Stimulated activated naive CD8-positive, alpha-beta T cell treated with anti-CD3 and anti-CD28 coated beads, Interleukin-15, amount 100 ng/mL, for 72 hours (primary cell): ENCODE results near the gene TMEM183A.

Experiments used
- ATAC-seq: fragments of 150-1000 bp; cut with Tn5 transposase; 2 replicates; pipeline ENCODE4 v1.10.0; 2021; ENCODE audit warnings: mild to moderate bottlenecking, moderate library complexity
- DNase-seq, 2 donors: peaks; one replicate each; pipeline ENCODE4 v3.0.0; 2021 to 2022
- H3K27ac Mint-ChIP-seq, 2 donors: one replicate each; pipeline ENCODE4 v1.8.0; 2022; ENCODE audit warnings: mild to moderate bottlenecking in 2 of 2, mixed read lengths in 2 of 2, moderate library complexity in 2 of 2
- H3K27me3 Mint-ChIP-seq: one replicate; pipeline ENCODE4 v1.8.0; 2022; ENCODE audit warnings: mixed read lengths
- H3K4me1 Mint-ChIP-seq: one replicate; pipeline ENCODE4 v1.8.0; 2022; ENCODE audit warnings: mild to moderate bottlenecking, mixed read lengths
- H3K4me3 Mint-ChIP-seq, 2 donors: one replicate each; pipeline ENCODE4 v1.8.0; 2022; ENCODE audit warnings: mild to moderate bottlenecking in 2 of 2, mixed read lengths in 2 of 2, moderate library complexity in 1 of 2
- H3K9me3 Mint-ChIP-seq, 2 donors: one replicate each; pipeline ENCODE4 v1.8.0; 2022; ENCODE audit warnings: mixed read lengths in 2 of 2

Gene TMEM183A

GRCh38 chr1:203058676-203058935 is 51.4 kb downstream of the TMEM183A start:
- ATAC-seq (no peak), DNase-seq (no peak)
- H3K9me3 Mint-ChIP-seq, result no peaks in the 10 kb centered on the region
- H3K27me3 Mint-ChIP-seq, result no peaks in the 10 kb centered on the region
- H3K27ac Mint-ChIP-seq, result no peak overlapping the region
- no peaks in the 10 kb centered on the region for H3K4me1 Mint-ChIP-seq
- H3K4me3 Mint-ChIP-seq, result no peak overlapping the region

GRCh38 chr1:203059485-203059884 is 52.3 kb downstream of the TMEM183A start:
- H3K4me3 Mint-ChIP-seq, result no peak overlapping the region
- no peaks in the 10 kb centered on the region for H3K27me3 Mint-ChIP-seq
- H3K9me3 Mint-ChIP-seq, result no peaks in the 10 kb centered on the region
- peak overlapping the region in 1 of 2 donors; percentile 29 for H3K27ac Mint-ChIP-seq
- ATAC-seq (no peak), DNase-seq (no peak)
- H3K4me1 Mint-ChIP-seq, result no peaks in the 10 kb centered on the region

GRCh38 chr1:203060115-203060514 is 52.9 kb downstream of the TMEM183A start:
- Mint-ChIP-seq H3K4me1 (no peaks in the 10 kb centered on the region), H3K9me3 (no peaks in the 10 kb centered on the region), H3K27me3 (no peaks in the 10 kb centered on the region), H3K27ac (no peak overlapping the region), H3K4me3 (no peak overlapping the region)
- DNase-seq, result no peak
- no peak for ATAC-seq

GRCh38 chr1:203063287-203063686 is 56.1 kb downstream of the TMEM183A start:
- Mint-ChIP-seq H3K4me3 (no peak overlapping the region), H3K27ac (no peak overlapping the region), H3K27me3 (no peaks in the 10 kb centered on the region), H3K9me3 (no peaks in the 10 kb centered on the region), H3K4me1 (no peaks in the 10 kb centered on the region)
- ATAC-seq (no peak), DNase-seq (no peak)

- DNase-seq (no peak), ATAC-seq (no peak)
- no peak overlapping the region for H3K4me3 Mint-ChIP-seq
- H3K27me3 Mint-ChIP-seq, result no peaks in the 10 kb centered on the region
- no peak overlapping the region for H3K27ac Mint-ChIP-seq
- H3K4me1 Mint-ChIP-seq, result no peaks in the 10 kb centered on the region
- H3K9me3 Mint-ChIP-seq, result no peaks in the 10 kb centered on the region
Observed at GRCh38 chr1:203065191-203065590, 58.0 kb downstream of the TMEM183A start.

- no peaks in the 10 kb centered on the region for H3K27me3 Mint-ChIP-seq
- no peak overlapping the region for H3K27ac Mint-ChIP-seq
- no peak overlapping the region for H3K4me3 Mint-ChIP-seq
Observed at GRCh38 chr1:203065986-203066385, 58.8 kb downstream of the TMEM183A start.

GRCh38 chr1:203066965-203067364 is 59.8 kb downstream of the TMEM183A start:
- Mint-ChIP-seq H3K27ac (peak overlapping the region in 1 of 2 donors; percentile 4), H3K4me3 (no peak overlapping the region), H3K27me3 (no peaks in the 10 kb centered on the region), H3K9me3 (no peaks in the 10 kb centered on the region), H3K4me1 (no peaks in the 10 kb centered on the region)
- DNase-seq, result no peak
- ATAC-seq, result no peak

More at GRCh38 chr1:203065986-203066385, 58.8 kb downstream of the TMEM183A start:
- ATAC-seq, result no peak
- Mint-ChIP-seq H3K9me3 (no peaks in the 10 kb centered on the region), H3K4me1 (no peaks in the 10 kb centered on the region)
- DNase-seq, result no peak

- ATAC-seq, result no peak
- peaks cover 15% of the 10 kb centered on the region for H3K27me3 Mint-ChIP-seq
- H3K9me3 Mint-ChIP-seq, result no peaks in the 10 kb centered on the region
- no peak for DNase-seq
- no peaks in the 10 kb centered on the region for H3K4me1 Mint-ChIP-seq
- peak overlapping the region in 1 of 2 donors; percentile 40 for H3K27ac Mint-ChIP-seq
- no peak overlapping the region for H3K4me3 Mint-ChIP-seq
Observed at GRCh38 chr1:203069030-203069747, 62.0 kb downstream of the TMEM183A start.

GRCh38 chr1:203072002-203072602 is 64.9 kb downstream of the TMEM183A start:
- Mint-ChIP-seq H3K27me3 (peaks cover 41% of the 10 kb centered on the region), H3K4me1 (peaks cover 6% of the 10 kb centered on the region), H3K9me3 (no peaks in the 10 kb centered on the region), H3K27ac (no peak overlapping the region), H3K4me3 (no peak overlapping the region)
- ATAC-seq (no peak), DNase-seq (no peak)

- H3K4me3 Mint-ChIP-seq, result no peak overlapping the region
- H3K4me1 Mint-ChIP-seq, result peaks cover 6% of the 10 kb centered on the region
- ATAC-seq (no peak), DNase-seq (no peak)
- peaks cover 49% of the 10 kb centered on the region for H3K27me3 Mint-ChIP-seq
- H3K9me3 Mint-ChIP-seq, result no peaks in the 10 kb centered on the region
- no peak overlapping the region for H3K27ac Mint-ChIP-seq
Observed at GRCh38 chr1:203072911-203073310, 65.7 kb downstream of the TMEM183A start.

- no peak for ATAC-seq
- DNase-seq, result no peak
- no peak overlapping the region for H3K4me3 Mint-ChIP-seq
- no peaks in the 10 kb centered on the region for H3K9me3 Mint-ChIP-seq
- H3K27me3 Mint-ChIP-seq, result peaks cover 53% of the 10 kb centered on the region
- H3K27ac Mint-ChIP-seq, result no peak overlapping the region
- H3K4me1 Mint-ChIP-seq, result peaks cover 6% of the 10 kb centered on the region
Observed at GRCh38 chr1:203073469-203073868, 66.3 kb downstream of the TMEM183A start.
